DOHH2 (cell line): Measurements from ENCODE around the gene HORMAD2.

Source experiments
- CTCF ChIP-seq: fragments of 200-600 bp; sonication (generic); IDR thresholded peaks from one replicate; pipeline ENCODE4 v1.5.1; 2014; ENCODE audit warnings: antibody characterized with exemption, mild to moderate bottlenecking, low read depth, low read length; ENCODE audit not compliant: poor library complexity, severe bottlenecking
- EZH2phosphoT487 ChIP-seq: fragments of 200-600 bp; sonication (generic); IDR thresholded peaks from 2 replicates; pipeline ENCODE4 v1.6.1; 2017; ENCODE audit warnings: borderline replicate concordance, mild to moderate bottlenecking, antibody characterized with exemption, low read length, moderate library complexity, mixed read lengths

DNA sequence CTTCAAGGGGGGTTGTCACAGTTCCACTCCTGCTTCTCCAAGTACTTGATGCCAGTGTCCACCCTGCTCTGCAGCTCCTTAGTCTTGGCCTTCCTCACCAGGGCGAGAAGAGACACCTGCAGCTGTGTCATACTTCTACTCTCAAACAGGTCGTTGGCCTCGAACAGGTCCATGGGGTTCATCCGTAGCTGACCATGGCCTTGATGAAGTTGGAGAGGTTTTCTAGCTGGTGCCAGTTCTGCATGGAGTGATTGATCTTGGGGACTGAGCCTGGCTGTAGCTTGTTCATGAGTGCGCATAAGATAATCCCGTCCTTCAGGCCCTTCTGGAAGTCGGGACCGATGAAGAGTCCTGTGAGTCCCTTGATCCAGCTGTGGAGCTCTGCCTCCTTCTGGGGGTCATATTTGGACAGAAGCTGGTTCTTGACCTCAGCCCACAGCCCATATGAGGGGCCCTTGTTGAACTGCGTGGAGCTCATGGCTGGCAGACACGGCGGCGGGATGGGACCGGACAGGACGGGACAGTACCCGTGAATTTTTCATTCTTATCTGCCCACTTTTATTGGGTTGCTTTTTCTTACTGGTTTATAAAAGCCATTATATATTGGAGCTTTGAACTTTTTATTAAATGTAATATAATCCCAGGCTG, 33.4 kb upstream of the HORMAD2 start:
- TF ChIP-seq CTCF (no peak), EZH2phosphoT487 (no peak)
